GM03348 (cell line): ENCODE measurements around the gene SNX1.

Experiments
- DNase-seq: peaks from one replicate; pipeline ENCODE4 v3.0.0; 2012; ENCODE audit warnings: low spot score

Gene SNX1

DNA sequence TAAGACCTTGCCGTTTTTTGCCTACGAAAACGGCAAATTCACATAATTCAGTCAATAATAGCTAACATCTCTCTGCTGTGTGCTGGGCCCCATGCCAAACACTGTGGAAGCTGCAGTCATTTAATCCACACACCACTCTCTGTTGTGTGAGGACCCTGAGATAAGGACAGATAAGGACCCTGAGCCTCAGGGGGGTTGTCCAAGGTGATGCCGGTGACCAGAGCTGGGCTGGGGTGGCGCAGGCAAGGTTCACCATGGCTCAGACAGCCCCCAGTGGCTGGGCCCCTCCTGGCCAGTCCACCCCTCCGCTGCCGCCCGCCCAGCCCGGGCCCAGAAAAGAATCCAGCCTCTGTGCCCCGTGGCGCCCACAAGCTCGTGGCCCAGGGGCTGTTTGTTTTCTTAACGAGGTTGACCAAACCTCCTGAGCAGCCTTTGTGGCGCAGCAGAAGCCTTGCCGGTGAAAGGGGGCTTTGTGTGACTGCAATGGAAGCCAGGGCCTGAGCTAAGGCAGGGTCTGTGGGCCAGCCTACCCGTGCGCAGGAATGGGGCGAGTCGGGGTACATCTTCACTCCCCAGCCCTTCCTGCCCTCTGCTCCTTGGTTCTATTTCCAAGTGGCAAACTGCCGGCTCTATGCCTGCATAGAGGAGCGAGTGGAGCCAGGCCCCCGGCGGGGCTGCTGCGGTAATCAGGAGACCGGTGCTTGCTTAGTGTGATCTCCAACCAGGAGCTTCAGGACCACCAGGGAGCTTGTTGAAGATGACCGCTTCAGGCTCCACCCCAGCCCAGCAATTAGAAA, 51.3 kb downstream of the SNX1 start:
- no peak for DNase-seq

DNA sequence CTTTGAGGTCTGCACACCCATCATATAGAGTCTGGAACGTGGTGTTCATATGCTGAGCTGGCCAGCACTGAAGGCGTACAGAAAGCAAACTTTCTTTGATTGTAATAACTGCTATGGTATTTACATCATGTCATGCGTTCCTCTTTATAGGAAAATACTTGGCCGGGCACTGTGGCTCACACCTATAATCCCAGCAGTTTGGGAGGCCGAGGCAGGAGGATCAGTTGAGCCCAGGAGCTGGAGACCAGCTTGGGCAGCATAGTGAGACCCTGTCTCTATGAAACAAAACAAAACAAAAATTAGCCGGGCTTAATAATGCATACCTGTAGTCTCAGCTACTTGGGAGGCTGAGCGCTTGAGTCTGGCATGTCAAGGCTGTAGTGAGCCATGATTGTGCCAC, 52.4 kb downstream of the SNX1 start:
- no peak for DNase-seq

DNA sequence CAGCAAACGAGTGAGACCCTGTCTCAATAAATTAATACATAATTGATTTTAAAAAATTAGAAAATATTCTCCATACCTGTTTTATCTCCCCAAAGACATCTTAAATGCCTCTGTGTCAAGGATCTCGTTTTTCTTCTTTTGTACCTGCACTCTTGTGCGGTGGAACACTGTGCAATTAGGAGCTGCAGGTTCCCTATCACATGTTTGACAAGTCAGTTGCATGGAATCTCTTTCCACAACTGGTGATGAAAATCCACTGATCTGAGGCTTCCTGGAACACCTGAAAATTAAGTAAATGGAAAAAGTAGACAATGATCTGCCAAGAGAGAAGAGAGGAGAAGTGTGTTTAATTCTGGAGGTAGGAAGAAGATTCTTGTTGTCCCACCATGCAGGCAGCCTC, 52.8 kb downstream of the SNX1 start:
- no peak for DNase-seq

DNA sequence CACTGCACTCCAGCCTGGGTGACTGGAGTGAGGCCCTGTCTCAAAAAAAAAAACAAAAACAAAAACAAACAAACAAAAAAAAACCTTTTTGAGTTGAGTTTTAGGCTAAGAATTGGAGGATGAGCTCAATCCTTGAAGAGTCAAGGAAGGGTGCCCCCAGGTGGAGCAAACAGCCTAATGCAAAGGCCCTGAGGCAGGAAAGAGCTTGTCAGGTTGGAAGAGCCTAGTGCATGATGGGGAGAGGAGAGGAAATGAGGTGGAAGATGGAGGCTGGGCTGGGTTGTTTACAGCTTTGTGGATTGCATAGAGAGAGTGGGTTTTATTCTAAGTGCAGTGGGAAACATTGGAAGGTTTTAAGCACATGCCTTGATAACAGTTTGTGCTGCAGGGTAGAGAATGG, 53.6 kb downstream of the SNX1 start:
- DNase-seq = no peak

DNA sequence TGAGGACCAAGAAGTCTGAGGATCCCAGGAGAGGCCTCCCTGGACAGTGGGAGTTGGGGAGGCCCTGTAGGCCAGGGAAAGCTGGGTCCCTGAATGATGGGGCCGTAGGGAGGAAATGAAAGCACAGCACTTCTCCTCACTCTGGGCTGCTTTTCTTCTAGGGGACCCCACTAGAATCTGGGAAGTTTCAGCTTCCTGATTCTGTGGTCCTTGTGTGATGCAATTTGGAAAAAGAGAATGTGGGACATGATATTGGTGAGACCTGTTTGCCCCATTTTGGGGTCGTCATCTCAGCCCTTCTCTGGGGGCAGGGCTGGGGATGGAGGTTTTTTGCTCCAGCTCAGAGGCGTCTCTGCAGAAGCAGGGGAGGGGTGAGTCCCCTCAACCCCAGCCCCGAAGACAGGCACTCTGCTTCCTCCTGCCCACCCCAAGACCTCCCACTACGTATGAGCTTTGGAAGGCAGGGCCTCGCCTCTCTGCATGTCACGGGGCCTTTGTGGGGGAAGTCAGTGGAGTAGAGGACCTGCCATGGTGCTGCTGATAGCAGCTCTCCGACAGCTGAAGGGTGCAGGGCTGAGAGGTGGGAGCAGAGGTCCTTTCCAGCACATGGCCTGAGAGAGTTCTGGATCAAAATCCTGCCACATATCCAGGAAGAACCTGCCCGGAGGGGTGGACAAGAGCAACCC, 54.3 kb downstream of the SNX1 start:
- no peak for DNase-seq

DNA sequence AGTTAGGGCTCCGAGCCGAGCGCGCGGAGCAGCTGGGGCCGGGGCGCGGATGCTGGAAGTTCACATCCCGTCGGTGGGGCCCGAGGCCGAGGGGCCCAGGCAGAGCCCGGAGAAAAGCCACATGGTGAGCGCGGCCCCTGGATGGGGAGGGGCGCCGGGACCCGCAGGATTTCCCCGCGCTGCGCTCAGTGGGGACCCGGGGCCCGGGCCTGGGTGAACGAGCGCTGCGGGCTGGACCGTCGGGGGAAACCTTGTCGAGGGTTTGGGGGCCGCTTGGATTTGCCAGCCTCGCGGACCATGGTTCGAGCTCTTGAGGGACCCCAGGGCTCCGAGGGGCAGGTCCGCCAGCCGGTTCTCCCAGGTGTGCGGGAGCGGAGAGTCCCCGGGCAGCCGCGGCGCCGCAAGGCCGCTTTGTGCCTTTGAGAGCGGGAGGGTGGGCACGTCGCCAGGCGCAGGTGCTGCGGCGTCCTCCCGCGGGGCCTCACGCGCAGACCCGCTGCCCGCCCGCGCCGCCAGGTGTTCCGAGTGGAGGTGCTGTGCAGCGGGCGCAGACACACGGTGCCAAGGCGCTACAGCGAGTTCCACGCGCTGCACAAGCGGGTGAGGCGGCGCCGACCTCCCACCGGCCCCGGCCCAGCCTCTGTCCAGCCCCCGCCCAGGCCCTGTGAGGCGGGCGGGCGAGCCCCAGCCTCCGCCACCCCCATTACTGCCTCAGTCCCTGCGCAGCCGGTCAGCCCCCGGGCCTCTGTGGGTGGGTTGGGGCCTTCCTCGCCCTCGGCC, 56.1 kb downstream of the SNX1 start, which contains the start of gene SNX22:
Gene SNX22, plus strand, starts transcription at position 5 of the 780 bp plus-strand sequence. Its CDS starts 45 bp downstream, at position 50.
- peak; percentile 42 for DNase-seq

DNA sequence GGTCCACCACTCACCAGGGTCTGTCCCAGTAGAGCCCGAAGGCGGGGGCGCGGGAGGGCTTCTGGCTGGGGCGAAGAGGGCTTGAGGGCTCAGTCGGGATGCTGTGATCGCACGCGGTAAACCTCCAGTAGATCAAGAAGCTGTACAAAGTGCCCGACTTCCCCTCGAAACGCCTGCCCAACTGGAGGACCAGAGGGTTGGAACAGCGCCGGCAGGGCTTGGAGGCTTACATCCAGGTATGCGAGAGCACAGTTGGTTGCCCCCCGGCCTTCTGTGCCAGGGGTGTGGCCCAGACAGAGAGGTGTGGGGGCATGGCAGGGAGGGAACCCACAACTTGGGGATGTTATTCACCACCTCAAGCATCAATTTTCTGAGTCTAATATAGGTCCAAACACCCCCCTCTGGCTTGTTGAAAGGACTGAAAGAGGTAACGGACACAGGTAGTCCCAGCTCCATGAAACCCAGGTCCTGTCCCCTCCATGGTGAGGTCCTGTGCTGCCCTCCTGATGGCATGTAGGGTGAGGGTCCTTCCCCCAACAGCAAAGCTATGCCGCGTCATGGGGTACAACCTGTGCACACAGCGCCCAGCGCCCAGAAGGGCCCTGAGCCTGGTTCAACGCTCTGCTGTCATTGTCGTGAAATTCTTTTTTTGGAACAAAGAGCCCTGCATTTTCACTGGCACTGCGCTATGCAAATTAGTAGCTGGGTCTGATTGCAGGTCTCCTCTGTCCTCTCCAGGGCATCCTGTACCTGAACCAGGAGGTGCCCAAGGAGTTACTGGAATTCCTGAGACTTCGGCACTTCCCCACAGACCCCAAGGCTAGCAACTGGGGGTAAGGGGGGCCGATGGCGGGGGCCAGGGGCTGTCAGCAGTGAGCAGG, 57.0 kb downstream of the SNX1 start:
- peak; percentile 19 for DNase-seq

DNA sequence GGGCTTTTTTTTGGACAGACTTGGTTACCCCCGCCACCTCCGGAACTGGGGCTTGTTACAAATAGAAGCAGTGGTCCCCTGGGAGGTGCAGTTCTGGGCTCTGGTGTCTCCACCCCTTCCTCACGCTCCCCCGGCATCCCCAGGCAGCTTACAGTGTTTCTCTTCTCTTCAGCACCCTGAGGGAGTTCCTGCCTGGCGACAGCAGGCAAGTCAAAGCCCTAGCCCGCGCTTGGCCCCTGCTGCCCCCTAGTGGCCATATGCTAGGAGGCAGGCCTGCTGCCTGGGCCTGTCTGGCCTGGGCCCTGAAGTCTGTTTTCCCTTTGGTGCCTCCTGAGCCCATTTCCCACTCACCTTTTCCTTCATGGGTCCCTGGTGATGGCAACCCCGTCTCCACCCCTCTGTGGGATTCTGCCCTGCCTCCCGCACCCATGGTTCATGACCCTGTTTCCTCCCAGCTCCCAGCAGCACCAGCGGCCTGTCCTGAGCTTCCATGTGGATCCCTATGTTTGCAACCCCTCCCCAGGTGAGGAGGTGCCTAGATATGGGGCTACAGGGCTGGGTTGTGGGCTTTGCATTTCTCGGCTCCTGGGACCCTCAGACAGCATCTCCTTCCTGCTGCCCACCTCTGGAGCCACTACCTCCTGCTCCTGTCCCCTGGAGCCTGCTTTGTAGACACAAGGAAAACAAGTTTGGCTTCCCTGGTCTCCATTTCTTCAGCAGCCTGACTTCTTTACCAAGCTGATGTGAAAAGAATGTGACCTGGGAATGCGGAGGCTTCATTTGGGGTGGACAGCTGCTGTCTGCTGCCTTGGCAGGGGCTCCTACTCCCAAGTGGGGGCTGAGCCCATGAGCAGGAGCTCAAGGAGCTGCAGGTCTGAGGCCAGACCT, 57.9 kb downstream of the SNX1 start:
- DNase-seq = peak; percentile 96

DNA sequence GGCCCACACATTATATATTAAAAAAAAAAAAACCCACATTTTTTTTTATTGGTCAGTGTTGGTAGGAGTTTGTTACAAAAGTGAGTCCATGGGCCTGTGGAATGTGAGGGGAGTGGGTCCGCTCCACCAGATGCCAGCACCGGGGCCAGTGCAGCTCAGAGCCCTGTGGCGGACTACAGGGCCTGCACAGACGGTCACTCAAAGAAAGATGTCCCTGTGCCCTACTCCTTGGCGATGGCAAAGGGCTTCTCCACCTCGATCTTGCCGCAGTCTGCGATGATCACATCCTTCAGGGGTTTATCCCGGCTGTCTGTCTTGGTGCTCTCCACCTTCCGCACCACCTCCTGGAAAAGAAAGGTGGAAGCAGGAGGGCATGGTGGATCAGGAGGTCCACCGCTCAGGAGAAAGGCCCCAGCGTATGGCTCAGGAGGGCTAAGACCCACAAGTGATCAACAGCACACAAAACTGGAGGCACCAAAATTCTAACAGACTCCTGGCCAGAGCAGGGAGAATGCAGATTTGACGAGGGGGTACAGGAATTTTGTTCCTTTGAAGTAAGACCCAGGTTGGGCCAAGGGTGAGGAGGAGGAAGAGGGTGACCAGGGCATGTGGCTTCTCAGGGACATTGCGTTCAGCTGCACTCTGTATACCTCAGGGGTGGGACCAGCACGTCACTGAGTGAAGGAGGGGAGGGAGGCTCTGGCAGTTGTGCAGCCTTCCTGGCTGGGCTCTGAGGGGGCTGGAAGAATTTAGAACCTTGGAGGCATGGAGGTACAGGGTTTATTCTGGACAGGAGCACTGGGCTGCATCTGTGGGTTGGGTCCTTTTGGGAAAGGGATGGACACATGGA, 60.2 kb downstream of the SNX1 start:
- no peak for DNase-seq

DNA sequence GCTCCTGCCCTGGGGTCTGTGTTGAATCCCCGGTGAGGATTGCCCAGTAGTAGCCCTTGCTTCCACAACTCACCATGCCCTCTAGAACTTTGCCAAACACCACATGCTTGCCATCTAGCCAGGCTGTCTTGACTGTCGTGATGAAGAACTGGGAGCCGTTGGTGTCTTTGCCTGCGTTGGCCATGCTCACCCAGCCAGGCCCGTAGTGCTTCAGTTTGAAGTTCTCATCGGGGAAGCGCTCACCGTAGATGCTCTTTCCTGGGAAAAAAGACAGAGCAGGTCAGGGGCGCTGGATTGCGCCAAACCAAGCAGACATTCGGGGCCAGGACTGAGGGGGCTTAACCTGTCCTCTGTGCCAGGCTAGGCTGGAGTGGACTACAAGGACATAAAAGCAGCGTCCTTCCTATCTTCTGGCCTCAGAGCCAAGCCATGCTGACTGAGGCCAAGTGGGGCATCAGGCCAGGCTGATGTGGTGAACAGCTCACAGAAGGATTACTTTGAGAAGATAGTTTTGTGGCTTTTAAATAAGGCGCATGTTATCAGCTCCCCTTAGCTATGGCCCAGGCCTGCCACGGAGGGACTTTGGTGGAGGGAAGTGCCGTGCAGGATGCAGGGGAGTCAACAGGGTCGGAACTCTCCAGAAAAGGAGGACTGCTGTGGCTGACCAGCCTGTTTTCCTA, 61.0 kb downstream of the SNX1 start:
- DNase-seq = no peak

DNA sequence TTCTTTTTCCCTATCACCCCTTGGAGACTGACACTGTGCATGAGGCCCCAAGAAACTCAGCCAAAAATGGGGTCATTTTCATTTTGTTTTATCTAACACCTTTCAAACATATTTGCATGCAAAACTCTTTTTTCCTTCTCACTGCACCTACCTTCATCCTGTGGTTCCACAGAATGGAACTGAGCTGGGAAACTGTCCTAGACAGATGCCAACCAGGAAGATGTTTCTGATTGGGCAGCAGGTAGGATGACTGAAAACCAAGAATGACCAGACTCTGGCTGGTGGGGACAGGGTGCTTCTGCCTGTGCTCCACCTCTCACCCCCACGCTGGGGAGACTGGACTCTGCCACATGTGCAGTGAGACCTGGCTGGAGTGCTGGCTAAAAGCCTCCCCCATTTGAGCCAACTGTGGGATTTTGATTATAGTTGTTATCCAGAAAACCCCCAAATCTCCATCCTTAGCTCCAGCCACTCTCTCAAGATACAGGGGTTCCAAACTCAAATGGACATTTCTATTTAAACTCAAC, 61.9 kb downstream of the SNX1 start:
- DNase-seq = no peak

DNA sequence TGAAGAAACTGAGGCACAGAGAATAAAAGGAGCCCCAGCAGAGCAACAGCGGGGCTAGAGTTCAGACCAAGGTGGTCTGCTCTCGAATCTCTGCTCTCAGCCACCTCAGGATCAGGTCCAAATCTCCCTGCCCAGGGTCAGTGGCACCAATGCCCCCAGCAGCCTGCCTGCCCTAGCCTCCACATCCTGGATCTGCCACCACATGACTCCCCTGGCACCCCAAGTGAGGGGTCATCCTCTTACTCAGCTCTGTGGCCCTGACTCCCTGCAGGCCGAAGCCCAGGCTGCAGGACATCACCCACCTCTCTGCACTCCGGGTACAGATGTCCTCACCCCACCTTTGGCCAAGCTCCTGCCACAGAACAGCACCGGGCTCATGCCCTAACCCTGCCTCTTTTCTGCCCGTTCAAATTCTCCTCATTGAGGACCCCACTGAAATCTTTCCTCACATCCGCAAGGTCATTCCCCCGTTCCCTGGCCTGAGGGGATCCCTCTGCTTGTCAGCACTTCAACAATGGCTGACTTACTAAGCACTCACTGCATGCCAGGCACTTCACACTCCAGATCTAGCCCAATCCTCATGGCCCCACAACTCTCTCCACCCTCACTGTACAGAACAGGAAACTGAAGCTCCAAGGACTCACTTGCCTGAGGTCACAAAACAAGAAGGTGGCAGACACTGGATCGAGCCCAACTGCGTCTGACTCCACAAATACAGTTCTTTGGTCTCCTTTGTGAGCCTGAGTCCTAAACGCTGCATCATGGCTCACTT, 62.8 kb downstream of the SNX1 start:
- DNase-seq = no peak

DNA sequence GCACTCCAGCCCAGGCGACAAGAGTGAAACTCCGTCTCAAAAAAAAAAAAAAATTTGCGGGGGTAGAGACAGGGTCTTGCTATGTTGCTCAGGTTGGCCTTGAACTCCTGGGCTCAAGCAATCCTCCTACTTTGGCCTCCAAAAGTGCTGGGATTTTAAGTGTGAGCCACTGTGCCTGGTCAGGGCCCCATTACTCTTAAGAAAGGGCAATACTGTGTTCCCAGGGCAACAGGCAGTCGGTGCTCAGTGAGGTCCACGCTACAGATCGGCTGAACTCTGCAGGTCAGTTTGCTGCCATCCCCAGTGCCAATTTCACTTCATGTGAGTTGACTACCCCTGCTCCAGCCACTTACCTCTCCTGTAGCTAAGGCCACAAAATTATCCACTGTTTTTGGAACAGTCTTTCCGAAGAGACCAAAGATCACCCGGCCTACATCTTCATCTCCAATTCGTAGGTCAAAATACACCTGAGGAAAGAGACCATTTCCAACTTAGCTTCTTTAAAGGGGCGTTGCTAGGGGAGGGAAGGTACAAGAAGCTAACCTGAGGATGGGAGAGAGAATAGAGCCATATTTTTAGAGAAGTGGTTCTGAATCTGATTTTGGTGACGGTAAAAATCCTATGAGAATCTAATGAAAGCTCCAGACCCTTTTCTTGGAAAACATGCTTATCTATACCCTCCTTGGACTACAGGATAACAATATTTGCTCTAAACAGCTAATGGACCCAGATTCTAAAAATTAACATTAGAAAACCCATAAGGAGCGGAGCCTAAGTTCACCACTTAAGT, 66.1 kb downstream of the SNX1 start:
- no peak for DNase-seq

DNA sequence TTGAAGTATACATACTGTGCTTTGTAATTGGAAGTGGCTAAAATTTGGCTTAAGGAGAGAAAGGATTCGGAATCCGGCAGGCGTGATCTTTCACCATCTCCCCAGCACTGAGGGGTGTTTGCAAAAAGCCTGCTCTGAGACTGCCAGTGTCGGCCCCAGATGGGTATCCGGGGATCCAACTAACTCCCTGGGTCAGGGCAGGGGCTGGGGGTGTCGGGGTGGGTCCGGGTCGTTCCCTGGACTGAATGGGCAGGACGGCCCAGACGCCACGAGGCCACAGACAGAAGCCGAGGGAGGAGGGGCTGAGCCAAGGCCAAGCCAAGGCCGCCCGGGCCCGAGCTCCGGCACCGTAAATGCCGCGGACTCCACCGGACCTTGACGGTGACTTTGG, 66.7 kb downstream of the SNX1 start:
- peak; percentile 71 for DNase-seq

DNA sequence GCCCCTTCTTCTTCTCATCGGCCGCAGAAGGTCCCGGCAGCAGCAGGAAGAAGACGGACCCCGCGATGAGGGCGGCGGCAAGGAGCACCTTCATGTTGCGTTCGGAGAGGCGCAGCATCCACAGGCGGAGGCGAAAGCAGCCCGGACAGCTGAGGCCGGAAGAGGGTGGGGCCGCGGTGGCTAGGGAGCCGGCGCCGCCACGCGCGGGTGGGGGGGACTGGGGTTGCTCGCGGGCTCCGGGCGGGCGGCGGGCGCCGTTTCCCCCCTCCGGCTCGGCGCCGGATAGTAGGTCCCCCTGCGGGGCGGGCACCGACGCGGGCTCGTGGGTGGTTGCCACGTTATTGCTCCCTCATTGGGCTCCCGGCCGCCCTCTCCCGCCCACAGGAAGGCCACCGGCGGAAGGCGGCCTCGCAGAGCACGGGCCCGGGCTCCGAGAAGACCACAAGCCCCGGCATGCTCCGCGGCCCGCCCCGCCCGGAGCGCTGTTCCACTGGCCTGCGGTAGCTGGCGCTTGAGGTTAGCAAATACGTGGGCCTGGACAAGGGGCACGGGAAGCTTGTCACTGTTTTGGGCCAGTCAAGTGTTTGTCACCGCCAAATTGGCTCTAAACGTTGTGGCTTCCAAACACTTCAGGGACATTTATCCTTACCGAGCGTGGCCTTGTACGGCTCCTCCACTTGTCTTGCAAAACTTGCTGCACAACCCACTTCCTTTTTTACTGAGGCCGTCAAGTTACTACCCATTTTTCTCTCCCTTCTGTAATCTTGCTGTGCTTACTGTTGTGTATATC, 67.3 kb downstream of the SNX1 start, which contains the start of gene PPIB:
Gene PPIB, minus strand, starts transcription at position 154 of the 790 bp plus-strand sequence. Its CDS starts 36 bp downstream, at position 118.
- DNase-seq = peak; percentile 98

DNA sequence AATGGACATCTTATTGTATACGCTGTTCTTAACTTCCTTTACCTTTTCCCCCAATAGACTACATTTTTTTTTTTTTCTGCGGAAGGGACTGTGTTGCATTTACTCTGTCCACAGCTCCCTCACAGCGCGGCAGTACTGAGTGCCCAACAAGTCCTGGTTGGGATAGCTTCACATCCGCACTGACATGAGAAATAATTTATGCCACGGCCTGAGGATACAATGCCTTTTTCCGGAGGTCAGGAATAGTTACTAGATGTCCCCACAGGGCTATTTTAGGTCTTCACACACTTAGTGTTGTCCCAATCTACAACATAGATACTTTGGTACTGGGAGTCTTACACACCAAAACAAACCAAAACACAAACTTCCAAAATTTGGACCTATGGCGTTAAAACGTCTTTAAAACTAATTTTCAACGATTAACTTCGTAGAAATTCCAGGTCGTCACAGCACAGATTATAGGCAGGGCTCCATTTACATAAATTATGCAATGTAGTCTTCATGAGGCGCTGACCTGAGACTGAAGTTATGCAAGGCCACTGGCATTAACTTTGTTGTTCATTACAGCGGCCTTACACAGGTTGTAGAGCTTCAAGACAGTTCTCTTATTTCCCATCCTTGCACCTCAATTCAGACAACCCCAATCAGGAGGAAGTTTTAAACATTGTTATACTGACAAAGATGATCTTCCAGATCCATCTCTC, 68.0 kb downstream of the SNX1 start:
- no peak for DNase-seq
